HepG2 (cell line): Measurements from ENCODE around the gene KIF19. TPM values are rescaled to one million over a fixed set of nuclear protein-coding genes. Genes with fewer than 3 reads are reported as not detected.

Source experiments
- ATAC-seq: fragments of 200-7000 bp; cut with Tn5 transposase; 3 replicates; pipeline ENCODE4 v1.9.1; 2020; ENCODE audit warnings: mild to moderate bottlenecking, moderate library complexity
- BruUV-seq: library from RNA; stranded (reverse); fragments of 400-500 nt; replicated peaks from 2 replicates; lab custom pipeline; 2021; lab: Mats Ljungman, UMichigan
- CTCF ChIA-PET: fragments of 300-600 bp; formaldehyde crosslinking; extraction: SDS; loops from one replicate; lab custom pipeline; 2021; ENCODE audit warnings: low total read pairs, inconsistent platforms, low intra/inter-chr PET ratio; lab: Yijun Ruan, JAX
- POLR2A ChIA-PET: fragments of 350-600 bp; sonication (Branson Sonifier 250); formaldehyde crosslinking; loops from one replicate; lab custom pipeline; 2020; ENCODE audit warnings: antibody characterized with exemption, inconsistent platforms; lab: Yijun Ruan, JAX
- DNase-seq: peaks from one replicate; pipeline ENCODE4 v3.0.0-alpha.2; 2015; ENCODE audit warnings: low spot score
- FAIRE-seq: peaks from 3 replicates; lab custom pipeline; 2011; peaks lifted over from hg19 to GRCh38; lab: Jason Lieb, UNC
- H2AFZ ChIP-seq: one replicate; pipeline ENCODE4 v1.6.1; 2011; ENCODE audit warnings: low read length, inconsistent platforms
- H3K27ac ChIP-seq: fragments of 300-600 bp; 3 replicates; pipeline ENCODE4 v1.8.0; 2011; ENCODE audit warnings: mixed run types, mild to moderate bottlenecking, mixed read lengths, low read length, inconsistent platforms; ENCODE audit not compliant: insufficient read depth; ENCODE audit errors: extremely low read length
- H3K27me3 ChIP-seq, 2 experiments: fragments of 200-600 bp in 1 of 2; 2 replicates in 1 of 2; 3 replicates in 1 of 2; pipeline versions ENCODE4 v1.6.0 to v1.8.0; 2011; ENCODE audit warnings: low read length in 2 of 2, mild to moderate bottlenecking in 2 of 2, moderate library complexity in 2 of 2, inconsistent platforms in 1 of 2; ENCODE audit not compliant: insufficient read depth in 2 of 2, control insufficient read depth in 1 of 2
- H3K36me3 ChIP-seq, 2 experiments: fragments of 200-600 bp in 1 of 2; replicated peaks in 1 of 2; 2 replicates in 1 of 2; 3 replicates in 1 of 2; pipeline versions ENCODE4 v1.5.1 to v1.8.0; 2011; ENCODE audit warnings: low read length in 2 of 2, inconsistent platforms in 1 of 2; ENCODE audit not compliant: insufficient read depth in 2 of 2, control insufficient read depth in 1 of 2
- H3K4me1 ChIP-seq: 2 replicates; pipeline ENCODE4 v1.5.1; 2012; ENCODE audit warnings: low read length, inconsistent platforms; ENCODE audit not compliant: insufficient read depth
- H3K4me2 ChIP-seq: 2 replicates; pipeline ENCODE4 v1.6.0; 2011; ENCODE audit warnings: low read depth, low read length, inconsistent platforms
- H3K4me3 ChIP-seq, 3 experiments: fragments of 200-600 bp in 1 of 3; sonication (generic), shearing (Covaris generic) in 1 of 3; replicated peaks in 1 of 3; 2 replicates each; pipeline ENCODE4 v1.5.1; 2011 to 2016; ENCODE audit warnings: low read length in 3 of 3, inconsistent platforms in 2 of 3, low read depth in 2 of 3, mild to moderate bottlenecking in 2 of 3, control low read depth in 1 of 3, mixed read lengths in 1 of 3; ENCODE audit not compliant: insufficient read depth in 1 of 3
- H3K79me2 ChIP-seq: one replicate; pipeline ENCODE4 v1.6.1; 2011; ENCODE audit warnings: low read length, inconsistent platforms; ENCODE audit not compliant: insufficient read depth
- H3K9ac ChIP-seq: 2 replicates; pipeline ENCODE4 v1.6.0; 2011; ENCODE audit warnings: mild to moderate bottlenecking, low read depth, low read length, inconsistent platforms; ENCODE audit not compliant: insufficient read depth
- H3K9me3 ChIP-seq: 2 replicates; pipeline ENCODE4 v1.5.1; 2012; ENCODE audit warnings: mild to moderate bottlenecking, low read length
- H4K20me1 ChIP-seq: 2 replicates; pipeline ENCODE4 v1.6.0; 2011; ENCODE audit warnings: inconsistent platforms, mild to moderate bottlenecking, low read length, moderate library complexity; ENCODE audit not compliant: insufficient read depth
- FLYWCH1 ChIP-seq: sonication (generic); formaldehyde crosslinking; IDR thresholded peaks from 2 replicates; pipeline ENCODE4 v1.8.1; 2023; ENCODE audit warnings: mild to moderate bottlenecking, missing genetic modification reagents
- IRF2 ChIP-seq: IDR thresholded peaks from 2 replicates; pipeline ENCODE4 v1.6.1; 2018; ENCODE audit warnings: missing genetic modification reagents, missing compliant biosample characterization
- MAFG ChIP-seq: sonication (generic); formaldehyde crosslinking; IDR thresholded peaks from 2 replicates; pipeline ENCODE4 v1.5.1; 2020; ENCODE audit warnings: mild to moderate bottlenecking, missing genetic modification reagents
- MATR3 ChIP-seq: sonication (generic); formaldehyde crosslinking; IDR thresholded peaks from 2 replicates; pipeline ENCODE4 v1.4.0; 2020; ENCODE audit warnings: missing genetic modification reagents
- MEIS1 ChIP-seq: sonication (generic); formaldehyde crosslinking; IDR thresholded peaks from 2 replicates; pipeline ENCODE4 v1.9.0; 2021; ENCODE audit warnings: mild to moderate bottlenecking, missing genetic modification reagents, moderate library complexity, borderline replicate concordance
- NCOR1 ChIP-seq: fragments of 200-600 bp; sonication (generic); IDR thresholded peaks from 2 replicates; pipeline ENCODE4 v1.7.0; 2017; ENCODE audit warnings: antibody characterized with exemption, low read length, borderline replicate concordance
- PPARG ChIP-seq: conservative IDR thresholded peaks from 2 replicates; pipeline ENCODE4 v1.6.1; 2016; ENCODE audit warnings: missing biosample characterization, missing genetic modification reagents
- PTBP1 ChIP-seq: fragments of 200-400 bp; formaldehyde crosslinking; IDR thresholded peaks from 2 replicates; pipeline ENCODE4 v1.6.1; 2018; ENCODE audit warnings: low read length, low read depth; ENCODE audit not compliant: poor library complexity, severe bottlenecking
- REPIN1 ChIP-seq: sonication (generic); formaldehyde crosslinking; IDR thresholded peaks from 2 replicates; pipeline ENCODE4 v1.8.0; 2022; ENCODE audit warnings: missing genetic modification reagents, low read depth, mild to moderate bottlenecking, borderline replicate concordance
- TCF7L2 ChIP-seq: IDR thresholded peaks from 2 replicates; pipeline ENCODE4 v1.6.1; 2011; ENCODE audit warnings: mild to moderate bottlenecking, low read depth, low read length, moderate library complexity
- ZBTB7B ChIP-seq: sonication (generic); formaldehyde crosslinking; IDR thresholded peaks from 2 replicates; pipeline ENCODE4 v1.4.0; 2020; ENCODE audit warnings: missing genetic modification reagents
- ZIK1 ChIP-seq: sonication (generic); formaldehyde crosslinking; IDR thresholded peaks from 2 replicates; pipeline ENCODE4 v1.5.0; 2020; ENCODE audit warnings: mild to moderate bottlenecking, low read depth, missing genetic modification reagents, borderline replicate concordance
- ZNF335 ChIP-seq: sonication (generic); formaldehyde crosslinking; IDR thresholded peaks from 2 replicates; pipeline ENCODE4 v1.4.0; 2020; ENCODE audit warnings: missing genetic modification reagents
- ZNF354B ChIP-seq: sonication (generic); formaldehyde crosslinking; IDR thresholded peaks from 2 replicates; pipeline ENCODE4 v1.8.0; 2022; ENCODE audit warnings: mild to moderate bottlenecking, missing genetic modification reagents
- ZNF460 ChIP-seq: sonication (generic); formaldehyde crosslinking; IDR thresholded peaks from 2 replicates; pipeline ENCODE4 v1.5.1; 2020; ENCODE audit warnings: missing genetic modification reagents, mild to moderate bottlenecking, borderline replicate concordance
- ZNF678 ChIP-seq: sonication (generic); formaldehyde crosslinking; IDR thresholded peaks from 2 replicates; pipeline ENCODE4 v1.4.0; 2020; ENCODE audit warnings: mild to moderate bottlenecking, missing genetic modification reagents
- ZSCAN25 ChIP-seq: sonication (generic); formaldehyde crosslinking; IDR thresholded peaks from 2 replicates; pipeline ENCODE4 v1.8.0; 2022; ENCODE audit warnings: mild to moderate bottlenecking, missing genetic modification reagents
- WGBS: methylation state at CpG from one replicate; pipeline ENCODE4 v1.1.6; 2017; ENCODE audit warnings: low lambda C conversion rate; 5-methylcytosine and 5-hydroxymethylcytosine counted together
- in situ Hi-C: cut with HindIII; loops from 2 replicates; pipeline ENCODE4 v1.10.0; 2017; ENCODE audit warnings: low pct_unique_long_range_greater_than_20kb; ENCODE audit not compliant: extremely low pct_ligation_motif_present
- intact Hi-C: fragments of 100-400 bp; cut with micrococcal nuclease; formaldehyde crosslinking; loops from one replicate; pipeline ENCODE4 v1.10.0; 2022; ENCODE audit not compliant: unreplicated experiment
- polyA plus RNA-seq, 8 experiments: library from polyadenylated mRNA; depleted of rRNA in 3 of 8; stranded (reverse) in 7 of 8; unstranded in 1 of 8; fragments of >200 nt; fragmentation: Illumina TruSeq in 4 of 8; extraction: Trizol in 4 of 8; gene quantifications; 2 replicates each; pipeline versions ENCODE4 v1.2.1 to v1.2.3, GENCODE V29; 2011 to 2016; ENCODE audit warnings: low read depth in 4 of 8, missing spikeins in 1 of 8, mixed read lengths in 1 of 8; ENCODE audit not compliant: insufficient read depth in 1 of 8
- total RNA-seq, 5 experiments: library from RNA; depleted of rRNA; stranded (reverse); fragments of >200 nt; fragmentation: Illumina TruSeq; extraction: Trizol; gene quantifications; 2 replicates each; pipeline ENCODE4 v1.2.3, GENCODE V29; 2016; ENCODE audit warnings: low read depth in 1 of 5
- TF ChIP-seq, protein P1 (sequence below), 2 experiments: sonication (generic) in 1 of 2; formaldehyde crosslinking in 1 of 2; IDR thresholded peaks; 2 replicates each; pipeline versions ENCODE4 v1.4.0 to v1.6.1; 2016 to 2020; ENCODE audit warnings: borderline replicate concordance in 1 of 2, low read depth in 1 of 2, mild to moderate bottlenecking in 1 of 2, missing genetic modification reagents in 1 of 2
- TF ChIP-seq, protein P2 (sequence below): sonication (generic); formaldehyde crosslinking; IDR thresholded peaks from 2 replicates; pipeline ENCODE4 v1.8.1; 2023; ENCODE audit warnings: missing genetic modification reagents, inconsistent platforms, borderline replicate concordance

The KIF19 gene
- total and polyA plus RNA-seq, 2 of the 13 experiments (the other 11 are each of a cell fraction or from before 2014, with no cell fraction given), result not detected

DNA sequence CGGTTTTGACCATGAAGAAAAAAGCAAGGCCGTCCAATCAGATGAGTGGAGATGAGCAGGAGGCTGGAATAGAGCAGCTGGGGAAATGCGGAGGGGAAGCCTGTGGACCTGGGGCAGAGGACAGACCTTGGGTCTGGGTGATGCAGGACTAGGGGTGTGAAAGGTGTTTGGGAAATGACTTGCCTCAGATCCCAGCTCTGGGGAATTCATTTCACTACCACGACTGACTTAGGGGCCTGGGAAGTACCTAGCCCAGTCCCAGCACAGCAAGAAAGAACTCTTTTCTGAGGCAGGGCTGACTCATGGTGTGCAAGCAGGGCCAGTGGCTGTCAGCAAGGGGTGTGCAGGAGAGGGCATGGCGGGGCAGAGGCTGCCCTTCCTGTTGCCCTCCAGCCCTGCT lies 37.2 kb upstream of the KIF19 start:
- H3K36me3 ChIP-seq, result no peaks in the 10 kb centered on the region
- DNase-seq (no peak), FAIRE-seq (no peak), ATAC-seq (no peak)
- H3K27me3 ChIP-seq, result peaks cover 4 to 25% of the 10 kb centered on the region in 2 experiments; a peak in 3 of 5 replicates
- H2AFZ ChIP-seq, result no peak overlapping the region
- H3K9me3 ChIP-seq, result no peaks in the 10 kb centered on the region
- H3K27ac ChIP-seq, result no peak overlapping the region
- in situ Hi-C loops, result no loop called here
- H3K4me1 ChIP-seq, result no peaks in the 10 kb centered on the region
- WGBS, result 22% methylated on average over 4 of the region's 5 CpGs
- H3K79me2 ChIP-seq, result no peaks in the 10 kb centered on the region
- POLR2A ChIA-PET, result no interaction called here
- no peak overlapping the region for H3K9ac ChIP-seq
- TF ChIP-seq MEIS1 (CRISPR knock-in tag), result no peak
- TF ChIP-seq ZBTB7B (CRISPR knock-in tag), result no peak
- no peak for TF ChIP-seq FLYWCH1 (CRISPR knock-in tag)
- TF ChIP-seq PTBP1, result no peak
- TF ChIP-seq, protein P1, sequence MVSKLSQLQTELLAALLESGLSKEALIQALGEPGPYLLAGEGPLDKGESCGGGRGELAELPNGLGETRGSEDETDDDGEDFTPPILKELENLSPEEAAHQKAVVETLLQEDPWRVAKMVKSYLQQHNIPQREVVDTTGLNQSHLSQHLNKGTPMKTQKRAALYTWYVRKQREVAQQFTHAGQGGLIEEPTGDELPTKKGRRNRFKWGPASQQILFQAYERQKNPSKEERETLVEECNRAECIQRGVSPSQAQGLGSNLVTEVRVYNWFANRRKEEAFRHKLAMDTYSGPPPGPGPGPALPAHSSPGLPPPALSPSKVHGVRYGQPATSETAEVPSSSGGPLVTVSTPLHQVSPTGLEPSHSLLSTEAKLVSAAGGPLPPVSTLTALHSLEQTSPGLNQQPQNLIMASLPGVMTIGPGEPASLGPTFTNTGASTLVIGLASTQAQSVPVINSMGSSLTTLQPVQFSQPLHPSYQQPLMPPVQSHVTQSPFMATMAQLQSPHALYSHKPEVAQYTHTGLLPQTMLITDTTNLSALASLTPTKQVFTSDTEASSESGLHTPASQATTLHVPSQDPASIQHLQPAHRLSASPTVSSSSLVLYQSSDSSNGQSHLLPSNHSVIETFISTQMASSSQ (IDR thresholded peaks at IDR 0.05; ENCODE audit: low read depth), result no peak
- TF ChIP-seq, protein P1 (CRISPR knock-in tag; IDR thresholded peaks at IDR 0.05; ENCODE audit: borderline replicate concordance), result no peak
- no peak for TF ChIP-seq NCOR1
- TF ChIP-seq IRF2 (CRISPR knock-in tag), result no peak
- TF ChIP-seq MAFG (CRISPR knock-in tag), result no peak
- TF ChIP-seq ZIK1 (CRISPR knock-in tag), result no peak
- no peak for TF ChIP-seq MATR3 (CRISPR knock-in tag)
- TF ChIP-seq ZNF460 (CRISPR knock-in tag), result no peak
- TF ChIP-seq PPARG, result no peak
- TF ChIP-seq, protein P2, sequence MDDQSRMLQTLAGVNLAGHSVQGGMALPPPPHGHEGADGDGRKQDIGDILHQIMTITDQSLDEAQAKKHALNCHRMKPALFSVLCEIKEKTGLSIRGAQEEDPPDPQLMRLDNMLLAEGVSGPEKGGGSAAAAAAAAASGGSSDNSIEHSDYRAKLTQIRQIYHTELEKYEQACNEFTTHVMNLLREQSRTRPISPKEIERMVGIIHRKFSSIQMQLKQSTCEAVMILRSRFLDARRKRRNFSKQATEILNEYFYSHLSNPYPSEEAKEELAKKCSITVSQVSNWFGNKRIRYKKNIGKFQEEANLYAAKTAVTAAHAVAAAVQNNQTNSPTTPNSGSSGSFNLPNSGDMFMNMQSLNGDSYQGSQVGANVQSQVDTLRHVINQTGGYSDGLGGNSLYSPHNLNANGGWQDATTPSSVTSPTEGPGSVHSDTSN (CRISPR knock-in tag), result no peak
- TF ChIP-seq TCF7L2, result no peak
- TF ChIP-seq ZNF678, result no peak
- no peak for TF ChIP-seq ZNF354B
- TF ChIP-seq REPIN1 (CRISPR knock-in tag), result no peak
- TF ChIP-seq ZNF335 (CRISPR knock-in tag), result no peak
- no peak for TF ChIP-seq ZSCAN25 (CRISPR knock-in tag)
- no peak overlapping the region for H3K4me3 ChIP-seq
- no TSS peak for BruUV-seq
- no peak overlapping the region for H3K4me2 ChIP-seq
- intact Hi-C loops, result no loop called here
- no peaks in the 10 kb centered on the region for H4K20me1 ChIP-seq
- CTCF ChIA-PET, result no interaction called here
